Myocyte (in vitro differentiated cells): ENCODE data around the gene PHACTR3. TPM values are rescaled to one million over a fixed set of nuclear protein-coding genes. Genes with fewer than 3 reads are reported as not detected.

Source experiments
- DNase-seq: peaks from one replicate; pipeline ENCODE4 v3.0.0-alpha.2; 2012; ENCODE audit warnings: low read depth
- total RNA-seq: library from RNA; depleted of rRNA; stranded (reverse); fragments of >200 nt; gene quantifications from 2 replicates; pipeline ENCODE4 v1.2.3, GENCODE V29; 2014

PHACTR3 gene
- total RNA-seq, 1 donor from 2014 or later = not detected

- DNase-seq = no peak
Observed at GRCh38 chr20:59787538-59787890, 183.2 kb downstream of the PHACTR3 start.

GRCh38 chr20:59788196-59788735 lies 183.9 kb downstream of the PHACTR3 start:
- no peak for DNase-seq

- DNase-seq = no peak
Observed at GRCh38 chr20:59788811-59789397, 184.6 kb downstream of the PHACTR3 start.

GRCh38 chr20:59789686-59790085 lies 185.3 kb downstream of the PHACTR3 start:
- no peak for DNase-seq

- DNase-seq = no peak
Observed at GRCh38 chr20:59790346-59790745, 186.0 kb downstream of the PHACTR3 start.

- DNase-seq = no peak
Observed at GRCh38 chr20:59792300-59792699, 188.0 kb downstream of the PHACTR3 start.

- no peak for DNase-seq
Observed at GRCh38 chr20:59794555-59794954, 190.2 kb downstream of the PHACTR3 start.

- DNase-seq = no peak
Observed at GRCh38 chr20:59800309-59800708, 196.0 kb downstream of the PHACTR3 start.

GRCh38 chr20:59802018-59802417 lies 197.7 kb downstream of the PHACTR3 start:
- no peak for DNase-seq

GRCh38 chr20:59802471-59803221 lies 198.3 kb downstream of the PHACTR3 start:
- DNase-seq = no peak

GRCh38 chr20:59804347-59804746 lies 200.0 kb downstream of the PHACTR3 start:
- no peak for DNase-seq

- DNase-seq = no peak
Observed at GRCh38 chr20:59804871-59805665, 200.7 kb downstream of the PHACTR3 start.

GRCh38 chr20:59805786-59806577 lies 201.6 kb downstream of the PHACTR3 start:
- no peak for DNase-seq

- no peak for DNase-seq
Observed at GRCh38 chr20:59806578-59806975, 202.2 kb downstream of the PHACTR3 start.

- DNase-seq = no peak
Observed at GRCh38 chr20:59807909-59808728, 203.8 kb downstream of the PHACTR3 start.

- no peak for DNase-seq
Observed at GRCh38 chr20:59808729-59809381, 204.5 kb downstream of the PHACTR3 start.

GRCh38 chr20:59809630-59810448 lies 205.5 kb downstream of the PHACTR3 start:
- DNase-seq = no peak

- no peak for DNase-seq
Observed at GRCh38 chr20:59810449-59811187, 206.3 kb downstream of the PHACTR3 start.
